ENCODE results near the gene SCN1A. TPM values are rescaled to one million over a fixed set of nuclear protein-coding genes. Genes with fewer than 3 reads are reported as not detected.

SCN1A gene
- total and polyA plus RNA-seq, 10 donors: under 0.01 TPM; not detected in 9

DNA sequence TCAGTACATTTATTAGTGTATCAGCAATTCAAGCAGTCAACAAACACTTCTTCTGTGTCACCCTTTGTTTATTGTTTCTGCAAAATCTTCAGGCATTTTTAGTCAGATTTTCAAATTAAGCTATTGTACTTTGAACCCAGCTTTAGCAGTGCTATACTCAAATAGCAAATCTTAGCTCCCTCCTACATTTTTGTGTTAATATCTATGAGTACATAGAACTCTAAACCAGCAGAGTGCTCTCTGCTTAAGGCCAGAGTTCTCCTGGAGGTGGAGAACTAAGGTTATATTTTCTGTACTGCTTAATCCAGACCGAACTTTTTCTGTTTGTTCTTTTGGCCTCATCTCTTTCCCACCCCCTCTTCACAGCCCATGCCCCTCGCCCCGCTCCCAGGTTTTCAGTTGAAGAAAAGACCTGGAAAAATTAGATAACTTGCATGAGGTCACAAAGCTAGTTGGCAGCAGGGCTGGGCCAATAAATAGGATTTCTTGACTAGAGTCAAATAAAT, 29.2 kb upstream of the SCN1A start:
- H3K27ac ChIP-seq: no peak overlapping the region
- no peaks in the 10 kb centered on the region for H3K9me3 ChIP-seq
- DNase-seq: no peak
- H3K4me3 ChIP-seq: no peak overlapping the region
- intact Hi-C loops (cut with DNase I; ENCODE audit: low total_unique reads): no loop called here
- H3K27me3 ChIP-seq (replicated peaks in 1 of 7): no peaks in the 10 kb centered on the region
- 88 to 95% (median 91%) methylated on average over 3 of the region's 3 CpGs for WGBS, 5 donors
- H3K4me1 ChIP-seq: no peaks in the 10 kb centered on the region
- no peaks in the 10 kb centered on the region for H3K36me3 ChIP-seq
- TF ChIP-seq POLR2AphosphoS5 (IDR thresholded peaks at IDR 0.05) (no peak), POLR2A (IDR thresholded peaks at IDR 0.05) (no peak)
- TF ChIP-seq, protein P1, sequence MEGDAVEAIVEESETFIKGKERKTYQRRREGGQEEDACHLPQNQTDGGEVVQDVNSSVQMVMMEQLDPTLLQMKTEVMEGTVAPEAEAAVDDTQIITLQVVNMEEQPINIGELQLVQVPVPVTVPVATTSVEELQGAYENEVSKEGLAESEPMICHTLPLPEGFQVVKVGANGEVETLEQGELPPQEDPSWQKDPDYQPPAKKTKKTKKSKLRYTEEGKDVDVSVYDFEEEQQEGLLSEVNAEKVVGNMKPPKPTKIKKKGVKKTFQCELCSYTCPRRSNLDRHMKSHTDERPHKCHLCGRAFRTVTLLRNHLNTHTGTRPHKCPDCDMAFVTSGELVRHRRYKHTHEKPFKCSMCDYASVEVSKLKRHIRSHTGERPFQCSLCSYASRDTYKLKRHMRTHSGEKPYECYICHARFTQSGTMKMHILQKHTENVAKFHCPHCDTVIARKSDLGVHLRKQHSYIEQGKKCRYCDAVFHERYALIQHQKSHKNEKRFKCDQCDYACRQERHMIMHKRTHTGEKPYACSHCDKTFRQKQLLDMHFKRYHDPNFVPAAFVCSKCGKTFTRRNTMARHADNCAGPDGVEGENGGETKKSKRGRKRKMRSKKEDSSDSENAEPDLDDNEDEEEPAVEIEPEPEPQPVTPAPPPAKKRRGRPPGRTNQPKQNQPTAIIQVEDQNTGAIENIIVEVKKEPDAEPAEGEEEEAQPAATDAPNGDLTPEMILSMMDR (IDR thresholded peaks at IDR 0.05 in 8 of 11, conservative IDR thresholded peaks at IDR 0.05 in 3 of 11): no peak

DNA sequence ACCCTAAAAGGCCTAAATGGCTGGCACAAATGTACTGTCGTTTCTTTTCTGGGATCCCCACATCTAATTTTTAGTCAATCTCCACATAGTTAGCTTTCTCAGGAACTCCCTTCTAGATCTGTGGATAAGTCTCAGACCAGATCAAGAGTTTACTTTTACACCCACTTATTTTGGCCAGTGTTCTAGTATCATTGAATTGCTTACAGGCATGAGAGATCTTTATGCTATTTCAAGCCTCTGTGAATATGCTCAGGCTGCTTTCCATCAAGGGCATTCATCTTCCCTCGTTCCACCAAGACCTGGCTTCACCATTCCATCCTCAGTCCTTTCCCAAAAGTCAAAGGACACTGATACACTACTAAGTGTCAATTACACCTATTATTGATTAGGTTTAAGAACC, 27.8 kb upstream of the SCN1A start:
- Histone ChIP-seq H3K27me3 (replicated peaks in 1 of 7) (no peaks in the 10 kb centered on the region), H3K9me3 (no peaks in the 10 kb centered on the region), H3K4me1 (no peaks in the 10 kb centered on the region), H3K27ac (no peak overlapping the region), H3K4me3 (no peak overlapping the region), H3K36me3 (no peaks in the 10 kb centered on the region)
- intact Hi-C loops (cut with DNase I; ENCODE audit: low total_unique reads): no loop called here
- DNase-seq: no peak
- TF ChIP-seq, protein P1 (IDR thresholded peaks at IDR 0.05 in 8 of 11, conservative IDR thresholded peaks at IDR 0.05 in 3 of 11): no peak
- TF ChIP-seq POLR2AphosphoS5 (IDR thresholded peaks at IDR 0.05) (no peak), POLR2A (IDR thresholded peaks at IDR 0.05) (no peak)
- WGBS, 5 donors: 65 to 81% (median 73%) methylated on average over 2 of the region's 2 CpGs

DNA sequence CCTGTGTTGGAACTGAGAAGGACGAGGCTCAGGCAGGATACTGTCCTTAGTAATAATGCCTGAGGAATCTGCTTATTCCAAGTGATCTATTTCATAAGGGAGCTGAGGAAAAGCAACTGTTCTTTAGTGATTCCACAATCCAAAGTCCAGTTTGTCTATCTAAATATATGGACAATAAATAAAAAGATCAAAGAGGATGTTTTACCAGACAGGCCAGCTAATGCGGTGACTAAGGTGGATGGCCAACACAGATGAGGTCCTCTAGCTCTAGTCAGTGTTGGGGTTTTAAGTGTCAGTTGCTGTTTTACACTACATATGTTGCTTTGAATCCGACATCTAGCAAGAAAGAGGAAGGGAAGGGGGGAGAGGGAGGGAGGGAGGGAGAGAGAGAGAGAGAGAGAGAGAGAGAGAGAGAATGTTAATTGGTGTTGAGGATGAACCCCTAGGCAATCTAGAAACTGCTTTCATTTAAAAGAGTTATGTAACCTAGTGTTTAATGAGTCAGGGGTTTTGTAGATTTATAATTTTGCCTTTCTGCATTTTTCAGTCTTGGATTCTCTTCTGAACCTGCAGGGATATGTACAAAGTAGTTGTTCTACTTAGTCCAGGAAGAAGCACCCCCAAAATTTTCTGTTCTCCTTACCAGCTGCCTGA, 27.0 kb upstream of the SCN1A start:
- DNase-seq: no peak
- WGBS, 5 donors: 36 to 59% (median 54%) methylated on average over 3 of the region's 3 CpGs
- H3K4me3 ChIP-seq: no peak overlapping the region
- no peaks in the 10 kb centered on the region for H3K36me3 ChIP-seq
- no peaks in the 10 kb centered on the region for H3K27me3 ChIP-seq (replicated peaks in 1 of 7)
- no peak overlapping the region for H3K27ac ChIP-seq
- H3K9me3 ChIP-seq: no peaks in the 10 kb centered on the region
- no peaks in the 10 kb centered on the region for H3K4me1 ChIP-seq
- intact Hi-C loops (cut with DNase I; ENCODE audit: low total_unique reads): no loop called here
- no peak for TF ChIP-seq POLR2AphosphoS5 (IDR thresholded peaks at IDR 0.05)
- TF ChIP-seq, protein P1 (IDR thresholded peaks at IDR 0.05 in 8 of 11, conservative IDR thresholded peaks at IDR 0.05 in 3 of 11): no peak
- TF ChIP-seq POLR2A (IDR thresholded peaks at IDR 0.05): no peak

DNA sequence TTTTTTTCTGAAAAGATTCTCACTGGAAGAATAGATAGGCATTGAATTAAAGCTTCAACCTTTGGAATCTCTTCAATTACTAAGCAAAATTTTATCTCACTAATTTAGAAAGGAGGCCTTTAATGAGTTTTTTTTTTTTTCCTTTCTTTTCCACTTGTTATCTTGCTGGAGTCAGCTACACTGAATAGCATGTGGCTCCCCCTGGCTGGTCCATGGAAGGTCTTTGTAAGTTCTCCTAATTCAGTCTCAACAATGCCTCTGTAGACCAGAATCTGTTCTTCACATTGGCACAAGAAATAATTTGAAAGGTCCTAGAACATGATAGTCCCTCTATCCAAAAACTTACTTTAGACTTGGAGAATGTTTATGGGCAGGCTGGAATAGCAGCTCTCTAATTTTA, 24.2 kb upstream of the SCN1A start:
- no peaks in the 10 kb centered on the region for H3K4me1 ChIP-seq
- intact Hi-C loops (cut with DNase I; ENCODE audit: low total_unique reads): no loop called here
- H3K4me3 ChIP-seq: no peak overlapping the region
- TF ChIP-seq, protein P1 (IDR thresholded peaks at IDR 0.05 in 8 of 11, conservative IDR thresholded peaks at IDR 0.05 in 3 of 11): no peak
- TF ChIP-seq POLR2AphosphoS5 (IDR thresholded peaks at IDR 0.05) (no peak), POLR2A (IDR thresholded peaks at IDR 0.05) (no peak)
- H3K27ac ChIP-seq: no peak overlapping the region
- H3K9me3 ChIP-seq: no peaks in the 10 kb centered on the region
- H3K27me3 ChIP-seq (replicated peaks in 1 of 7): no peaks in the 10 kb centered on the region
- H3K36me3 ChIP-seq: no peaks in the 10 kb centered on the region
- DNase-seq: no peak

Data from spleen (tissue), 11 donors.